Mesenchymal stem cell (in vitro differentiated cells and primary cell): ENCODE data around the gene RNF157.
A peak's percentile ranks its signal among the peaks of the same experiment; 100 is the strongest.

Source experiments
- DNase-seq: peaks from one replicate; pipeline ENCODE4 v3.0.0-alpha.2; 2013
- H2AFZ ChIP-seq: one replicate; pipeline ENCODE4 v1.6.1; 2013; ENCODE audit warnings: low read depth, mild to moderate bottlenecking, control low read depth, inconsistent platforms, low read length, moderate library complexity
- H2AK5ac ChIP-seq: 2 replicates; pipeline ENCODE4 v1.6.1; 2013; ENCODE audit warnings: low read length, moderate library complexity, mild to moderate bottlenecking, inconsistent platforms; ENCODE audit not compliant: severe bottlenecking
- H2BK120ac ChIP-seq: one replicate; pipeline ENCODE4 v1.6.1; 2013; ENCODE audit warnings: low read depth, mild to moderate bottlenecking, inconsistent platforms, low read length, moderate library complexity
- H2BK12ac ChIP-seq, 2 experiments: one replicate each; pipeline ENCODE4 v1.6.1; 2013; ENCODE audit warnings: inconsistent platforms in 2 of 2, low read length in 2 of 2, mild to moderate bottlenecking in 2 of 2, moderate library complexity in 2 of 2, control low read depth in 1 of 2
- H2BK15ac ChIP-seq: one replicate; pipeline ENCODE4 v1.6.1; 2013; ENCODE audit warnings: mild to moderate bottlenecking, low read depth, inconsistent platforms; ENCODE audit not compliant: poor library complexity, severe bottlenecking
- H2BK5ac ChIP-seq: 2 replicates; pipeline ENCODE4 v1.6.1; 2013; ENCODE audit warnings: low read depth, mild to moderate bottlenecking, low read length, control low read depth, inconsistent platforms; ENCODE audit not compliant: poor library complexity, severe bottlenecking
- H3K14ac ChIP-seq, 2 experiments: one replicate each; pipeline ENCODE4 v1.6.1; 2013; ENCODE audit warnings: inconsistent platforms in 2 of 2, low read length in 2 of 2, control low read depth in 1 of 2, mild to moderate bottlenecking in 1 of 2, moderate library complexity in 1 of 2
- H3K18ac ChIP-seq, 2 experiments: one replicate each; pipeline ENCODE4 v1.6.1; 2013; ENCODE audit warnings: inconsistent platforms in 2 of 2, low read length in 2 of 2, control low read depth in 1 of 2, low read depth in 1 of 2, mild to moderate bottlenecking in 1 of 2
- H3K23ac ChIP-seq, 2 experiments: one replicate each; pipeline ENCODE4 v1.6.1; 2013; ENCODE audit warnings: inconsistent platforms in 2 of 2, low read length in 2 of 2, mild to moderate bottlenecking in 2 of 2, moderate library complexity in 2 of 2, control low read depth in 1 of 2
- H3K27ac ChIP-seq: 2 replicates; pipeline ENCODE4 v1.5.1; 2013; ENCODE audit warnings: mild to moderate bottlenecking, moderate library complexity, low read length, control low read depth, inconsistent platforms; ENCODE audit not compliant: poor library complexity, severe bottlenecking
- H3K27me3 ChIP-seq, 2 experiments: 2 replicates each; pipeline versions ENCODE4 v1.6.1 to v1.7.0; 2013; ENCODE audit warnings: low read length in 2 of 2, mild to moderate bottlenecking in 2 of 2, moderate library complexity in 2 of 2, control low read depth in 1 of 2, inconsistent platforms in 1 of 2; ENCODE audit not compliant: control insufficient read depth in 1 of 2, insufficient read depth in 1 of 2
- H3K36me3 ChIP-seq, 2 experiments: 2 replicates each; pipeline versions ENCODE4 v1.6.1 to v1.7.0; 2013; ENCODE audit warnings: low read length in 2 of 2, control low read depth in 1 of 2, inconsistent platforms in 1 of 2, low read depth in 1 of 2, mild to moderate bottlenecking in 1 of 2; ENCODE audit not compliant: insufficient read depth in 2 of 2, control insufficient read depth in 1 of 2
- H3K4ac ChIP-seq, 2 experiments: one replicate each; pipeline ENCODE4 v1.6.1; 2013; ENCODE audit warnings: inconsistent platforms in 2 of 2, low read length in 2 of 2, mild to moderate bottlenecking in 2 of 2, moderate library complexity in 2 of 2, control low read depth in 1 of 2, low read depth in 1 of 2
- H3K4me1 ChIP-seq: 2 replicates; pipeline ENCODE4 v1.6.1; 2013; ENCODE audit warnings: low read depth, low read length, control low read depth; ENCODE audit not compliant: control insufficient read depth, insufficient read depth
- H3K4me2 ChIP-seq: 2 replicates; pipeline ENCODE4 v1.6.1; 2013; ENCODE audit warnings: low read length, mild to moderate bottlenecking, inconsistent platforms; ENCODE audit not compliant: poor library complexity, severe bottlenecking
- H3K4me3 ChIP-seq, 2 experiments: 2 replicates each; pipeline versions ENCODE4 v1.5.1 to v1.7.0; 2013; ENCODE audit warnings: low read length in 2 of 2, mild to moderate bottlenecking in 2 of 2, control low read depth in 1 of 2, low read depth in 1 of 2; ENCODE audit not compliant: insufficient read depth in 1 of 2
- H3K79me1 ChIP-seq: replicated peaks from 2 replicates; pipeline ENCODE4 v1.6.1; 2013; ENCODE audit warnings: mild to moderate bottlenecking, control low read depth, low read length, inconsistent platforms; ENCODE audit not compliant: poor library complexity, severe bottlenecking
- H3K9ac ChIP-seq: 2 replicates; pipeline ENCODE4 v1.7.0; 2013; ENCODE audit warnings: mild to moderate bottlenecking, low read length, moderate library complexity
- H3K9me3 ChIP-seq: 2 replicates; pipeline ENCODE4 v1.7.0; 2013; ENCODE audit warnings: mild to moderate bottlenecking, low read length; ENCODE audit not compliant: control insufficient read depth
- H4K8ac ChIP-seq: one replicate; pipeline ENCODE4 v1.6.1; 2013; ENCODE audit warnings: inconsistent platforms, mild to moderate bottlenecking, low read length, moderate library complexity
- H4K91ac ChIP-seq: one replicate; pipeline ENCODE4 v1.6.1; 2013; ENCODE audit warnings: mild to moderate bottlenecking, low read length, inconsistent platforms
- whole genome bisulfite sequencing: methylation state at CpG from one replicate; pipeline ENCODE4 v1.1.7; 2013; ENCODE audit warnings: mixed read lengths; 5-methylcytosine and 5-hydroxymethylcytosine counted together

RNF157 gene

GRCh38 chr17:76145231-76146052 lies 94.9 kb downstream of the RNF157 start:
- Histone ChIP-seq H4K8ac (no peak overlapping the region), H2AFZ (no peak overlapping the region), H3K9ac (no peak overlapping the region), H3K4me3 (no peak overlapping the region), H3K27ac (no peak overlapping the region), H3K4me2 (peak overlapping the region; percentile 7), H2BK120ac (no peak overlapping the region), H3K27me3 (peaks cover 2 to 41% of the 10 kb centered on the region in 2 experiments), H3K4ac (no peak overlapping the region), H3K23ac (no peak overlapping the region), H3K79me1 (no peaks in the 10 kb centered on the region), H4K91ac (no peak overlapping the region), H3K36me3 (peaks cover 0 to 22% of the 10 kb centered on the region in 2 experiments), H3K4me1 (peaks cover 42% of the 10 kb centered on the region), H2AK5ac (no peak overlapping the region), H3K18ac (no peak overlapping the region), H3K14ac (no peak overlapping the region), H2BK5ac (no peak overlapping the region), H2BK15ac (no peak overlapping the region), H2BK12ac (no peak overlapping the region), H3K9me3 (no peaks in the 10 kb centered on the region)
- no peak for DNase-seq
- WGBS, result 75% methylated on average over 25 of the region's 25 CpGs

- Histone ChIP-seq H3K4me2 (no peak overlapping the region), H4K91ac (no peak overlapping the region), H3K14ac (no peak overlapping the region), H2BK12ac (no peak overlapping the region), H3K27me3 (peaks cover 3 to 69% of the 10 kb centered on the region in 2 experiments), H2BK15ac (no peak overlapping the region), H3K23ac (no peak overlapping the region), H2BK5ac (no peak overlapping the region), H2BK120ac (no peak overlapping the region), H3K4me1 (peaks cover 69% of the 10 kb centered on the region), H3K18ac (no peak overlapping the region), H3K4me3 (no peak overlapping the region), H3K9me3 (no peaks in the 10 kb centered on the region), H3K27ac (no peak overlapping the region), H2AFZ (no peak overlapping the region), H2AK5ac (peak overlapping the region; percentile 43), H3K36me3 (peaks cover 0 to 18% of the 10 kb centered on the region in 2 experiments), H3K9ac (no peak overlapping the region), H3K4ac (no peak overlapping the region), H4K8ac (no peak overlapping the region), H3K79me1 (no peaks in the 10 kb centered on the region)
- DNase-seq, result no peak
- WGBS, result 73% methylated on average over 6 of the region's 6 CpGs
These were observed 97.7 kb downstream of the RNF157 start for GRCh38 chr17:76142585-76143041.

GRCh38 chr17:76142039-76142584 lies 98.2 kb downstream of the RNF157 start:
- no peak for DNase-seq
- H2BK12ac ChIP-seq, result no peak overlapping the region

More at GRCh38 chr17:76142039-76142584, 98.2 kb downstream of the RNF157 start:
- peak overlapping the region; percentile 58 for H2BK5ac ChIP-seq
- H3K9me3 ChIP-seq, result no peaks in the 10 kb centered on the region
- H3K4ac ChIP-seq, result no peak overlapping the region
- no peak overlapping the region for H3K4me3 ChIP-seq
- H4K91ac ChIP-seq, result no peak overlapping the region
- H3K27me3 ChIP-seq, result peaks cover 3 to 74% of the 10 kb centered on the region in 2 experiments
- H4K8ac ChIP-seq, result no peak overlapping the region
- H3K9ac ChIP-seq, result no peak overlapping the region
- 58% methylated on average over 5 of the region's 10 CpGs for WGBS
- H3K27ac ChIP-seq, result no peak overlapping the region
- H3K18ac ChIP-seq, result no peak overlapping the region
- H3K79me1 ChIP-seq, result no peaks in the 10 kb centered on the region
- H3K36me3 ChIP-seq, result peaks cover 0 to 18% of the 10 kb centered on the region in 2 experiments
- H2BK15ac ChIP-seq, result no peak overlapping the region
- H3K4me2 ChIP-seq, result peak overlapping the region; percentile 14
- no peak overlapping the region for H3K23ac ChIP-seq
- H2BK120ac ChIP-seq, result no peak overlapping the region
- H2AFZ ChIP-seq, result no peak overlapping the region
- no peak overlapping the region for H3K14ac ChIP-seq
- peak overlapping the region; percentile 43 for H2AK5ac ChIP-seq
- peaks cover 72% of the 10 kb centered on the region for H3K4me1 ChIP-seq
